HUES48 (cell line): ENCODE data around the gene CDC42EP1.
A peak's percentile ranks its signal among the peaks of the same experiment; 100 is the strongest.

Experiments used
- H3K27ac ChIP-seq: one replicate; pipeline ENCODE4 v1.7.0; 2013; ENCODE audit warnings: low read depth, low read length, inconsistent platforms
- H3K27me3 ChIP-seq: 2 replicates; pipeline ENCODE4 v1.6.1; 2013; ENCODE audit warnings: mild to moderate bottlenecking, low read length; ENCODE audit not compliant: control insufficient read depth, insufficient read depth
- H3K36me3 ChIP-seq: 2 replicates; pipeline ENCODE4 v1.6.1; 2013; ENCODE audit warnings: low read length; ENCODE audit not compliant: control insufficient read depth, insufficient read depth
- H3K4me1 ChIP-seq: 2 replicates; pipeline ENCODE4 v1.6.1; 2013; ENCODE audit warnings: mild to moderate bottlenecking, low read length; ENCODE audit not compliant: control insufficient read depth, insufficient read depth
- H3K4me3 ChIP-seq: 2 replicates; pipeline ENCODE4 v1.5.1; 2013; ENCODE audit warnings: mild to moderate bottlenecking, low read depth, low read length
- H3K9ac ChIP-seq: 2 replicates; pipeline ENCODE4 v1.6.1; 2013; ENCODE audit warnings: mild to moderate bottlenecking, low read depth, low read length, moderate library complexity
- H3K9me3 ChIP-seq: 2 replicates; pipeline ENCODE4 v1.6.1; 2013; ENCODE audit warnings: low read length; ENCODE audit not compliant: control insufficient read depth, insufficient read depth

The CDC42EP1 gene

GRCh38 chr22:37551981-37552380 lies 8.3 kb upstream of the CDC42EP1 start:
- Histone ChIP-seq H3K9ac (no peak overlapping the region), H3K27me3 (peaks cover 6% of the 10 kb centered on the region), H3K27ac (peak overlapping the region; percentile 74), H3K36me3 (no peaks in the 10 kb centered on the region), H3K9me3 (no peaks in the 10 kb centered on the region), H3K4me3 (no peak overlapping the region), H3K4me1 (peaks cover 20% of the 10 kb centered on the region)

DNA sequence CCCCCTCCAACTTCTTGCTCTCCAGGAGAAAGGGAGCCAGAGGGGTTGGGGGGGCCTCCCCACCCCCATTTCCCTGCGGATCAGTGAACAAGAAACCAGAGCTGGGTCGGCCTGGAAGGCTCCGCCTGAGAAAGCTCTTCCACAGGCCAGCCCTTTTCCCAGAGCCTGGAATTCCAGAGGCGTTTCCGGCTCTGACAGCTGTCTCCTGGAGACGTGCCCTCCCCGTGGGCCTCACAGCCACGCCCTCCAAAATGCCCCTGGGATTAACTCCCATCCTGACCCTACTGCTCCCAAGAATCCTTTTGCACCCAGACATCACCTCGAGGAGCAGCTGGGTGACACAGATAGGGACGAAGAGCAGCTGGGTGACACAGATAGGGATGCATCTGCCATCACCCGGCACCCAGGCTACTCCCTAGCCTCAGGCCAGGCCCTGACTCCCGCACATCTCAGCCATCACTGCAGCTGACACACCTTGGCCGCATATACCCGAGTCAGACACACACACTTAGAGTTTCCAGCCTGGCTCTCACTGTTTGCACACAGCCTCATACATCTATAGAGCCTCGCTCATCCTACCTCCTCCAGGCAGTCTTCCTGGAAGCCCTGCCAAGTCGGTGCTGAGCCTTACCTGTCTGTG lies 7.6 kb upstream of the CDC42EP1 start:
- H3K9ac ChIP-seq: no peak overlapping the region
- H3K9me3 ChIP-seq: no peaks in the 10 kb centered on the region
- no peak overlapping the region for H3K4me3 ChIP-seq
- peak overlapping the region; percentile 74 for H3K27ac ChIP-seq
- H3K4me1 ChIP-seq: peaks cover 22% of the 10 kb centered on the region
- H3K27me3 ChIP-seq: peaks cover 12% of the 10 kb centered on the region
- H3K36me3 ChIP-seq: no peaks in the 10 kb centered on the region

- Histone ChIP-seq H3K9me3 (no peaks in the 10 kb centered on the region), H3K4me1 (peaks cover 22% of the 10 kb centered on the region), H3K27me3 (peaks cover 16% of the 10 kb centered on the region), H3K4me3 (no peak overlapping the region), H3K9ac (no peak overlapping the region), H3K27ac (no peak overlapping the region), H3K36me3 (no peaks in the 10 kb centered on the region)
These were observed 6.6 kb upstream of the CDC42EP1 start for GRCh38 chr22:37553725-37554124.

GRCh38 chr22:37555029-37555428 lies 5.3 kb upstream of the CDC42EP1 start:
- Histone ChIP-seq H3K4me1 (peaks cover 24% of the 10 kb centered on the region), H3K36me3 (no peaks in the 10 kb centered on the region), H3K9ac (no peak overlapping the region), H3K4me3 (no peak overlapping the region), H3K27ac (no peak overlapping the region), H3K27me3 (peaks cover 26% of the 10 kb centered on the region), H3K9me3 (no peaks in the 10 kb centered on the region)

GRCh38 chr22:37556710-37557109 lies 3.6 kb upstream of the CDC42EP1 start:
- Histone ChIP-seq H3K9ac (no peak overlapping the region), H3K4me1 (peaks cover 24% of the 10 kb centered on the region), H3K9me3 (no peaks in the 10 kb centered on the region), H3K27me3 (peaks cover 39% of the 10 kb centered on the region), H3K4me3 (no peak overlapping the region), H3K36me3 (no peaks in the 10 kb centered on the region), H3K27ac (no peak overlapping the region)

DNA sequence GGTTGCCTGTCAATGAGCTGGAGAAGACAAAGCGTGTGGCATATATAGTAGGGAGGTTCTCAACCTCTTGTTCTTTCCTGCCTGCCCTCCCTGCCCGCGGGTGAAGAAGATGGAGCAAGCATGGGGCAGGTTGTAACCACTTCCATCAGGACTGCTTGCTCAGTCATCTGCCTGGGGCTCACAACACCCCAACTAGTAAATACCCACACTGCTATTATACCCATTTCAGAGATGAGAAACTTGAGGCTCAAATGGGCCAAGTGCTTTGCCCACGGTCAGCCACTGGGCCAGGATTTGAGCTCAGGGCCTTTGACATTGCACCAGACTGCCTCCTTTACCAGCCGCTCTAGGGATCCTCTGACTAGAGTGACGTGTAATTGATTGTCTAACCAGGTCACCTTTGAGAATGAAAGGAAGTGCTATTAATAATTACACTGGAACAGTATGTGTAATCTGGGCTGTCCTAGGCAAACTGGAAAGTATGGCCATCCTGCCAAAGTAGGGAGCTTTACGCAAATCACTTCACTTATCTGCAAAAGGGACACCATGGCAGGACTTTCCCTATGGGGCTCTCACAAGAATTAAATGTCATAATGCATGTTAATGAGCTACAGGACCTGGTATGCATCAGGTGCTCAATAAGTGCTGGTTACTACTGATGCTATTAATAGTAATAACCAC lies 2.8 kb upstream of the CDC42EP1 start:
- Histone ChIP-seq H3K27me3 (peaks cover 47% of the 10 kb centered on the region), H3K36me3 (no peaks in the 10 kb centered on the region), H3K4me3 (no peak overlapping the region), H3K4me1 (peaks cover 29% of the 10 kb centered on the region), H3K9ac (no peak overlapping the region), H3K27ac (no peak overlapping the region), H3K9me3 (no peaks in the 10 kb centered on the region)

GRCh38 chr22:37558815-37559214 lies 1.5 kb upstream of the CDC42EP1 start:
- peaks cover 35% of the 10 kb centered on the region for H3K4me1 ChIP-seq
- no peaks in the 10 kb centered on the region for H3K36me3 ChIP-seq
- no peak overlapping the region for H3K27ac ChIP-seq
- no peak overlapping the region for H3K9ac ChIP-seq
- peaks cover 47% of the 10 kb centered on the region for H3K27me3 ChIP-seq
- no peak overlapping the region for H3K4me3 ChIP-seq
- no peaks in the 10 kb centered on the region for H3K9me3 ChIP-seq

GRCh38 chr22:37559521-37559900 lies 769 bp upstream of the CDC42EP1 start:
- no peaks in the 10 kb centered on the region for H3K36me3 ChIP-seq
- peak overlapping the region; percentile 39 for H3K4me3 ChIP-seq
- no peaks in the 10 kb centered on the region for H3K9me3 ChIP-seq
- H3K27me3 ChIP-seq: peaks cover 47% of the 10 kb centered on the region
- H3K4me1 ChIP-seq: peaks cover 42% of the 10 kb centered on the region
- H3K27ac ChIP-seq: peak overlapping the region; percentile 64
- H3K9ac ChIP-seq: no peak overlapping the region

DNA sequence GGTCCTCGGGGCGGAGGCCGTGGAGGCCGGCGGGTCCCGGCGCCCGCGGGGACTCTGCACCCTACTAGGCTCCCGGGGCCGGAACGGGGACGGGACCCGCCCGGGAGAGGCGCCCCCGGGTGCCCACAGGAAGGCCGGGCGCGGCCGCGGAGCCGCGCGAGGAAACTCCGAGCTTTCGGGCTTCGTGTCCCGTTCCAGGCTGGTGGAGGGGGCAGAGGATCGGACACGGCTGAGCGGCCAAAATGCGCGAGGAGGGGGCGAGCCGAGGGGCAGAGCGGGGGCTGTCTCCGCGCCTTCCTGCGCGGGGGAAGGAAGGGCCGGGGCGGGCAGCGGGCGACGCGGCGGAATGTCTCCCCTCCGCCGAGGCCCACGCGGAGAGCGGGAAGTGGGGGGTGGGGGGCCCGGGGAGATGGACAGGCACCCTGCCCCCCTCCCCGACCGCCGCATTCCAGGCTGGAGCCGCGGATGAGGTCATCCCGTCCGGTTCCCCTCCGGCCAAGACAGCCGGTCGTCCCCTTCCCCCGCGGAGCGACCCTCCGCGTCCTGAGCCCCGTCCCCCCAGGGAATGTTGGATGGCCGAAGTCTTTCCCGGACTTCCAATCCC lies 430 bp downstream of the CDC42EP1 start:
- Histone ChIP-seq H3K4me3 (peak overlapping the region; percentile 54), H3K27ac (peak overlapping the region; percentile 66), H3K36me3 (no peaks in the 10 kb centered on the region), H3K4me1 (peaks cover 42% of the 10 kb centered on the region), H3K9ac (peak overlapping the region; percentile 47; the same call in 1 of the 2 replicates), H3K9me3 (no peaks in the 10 kb centered on the region), H3K27me3 (peaks cover 47% of the 10 kb centered on the region)

- Histone ChIP-seq H3K27ac (peak overlapping the region; percentile 66), H3K27me3 (peaks cover 43% of the 10 kb centered on the region), H3K9ac (peak overlapping the region; percentile 55)
These were observed 1.1 kb downstream of the CDC42EP1 start for GRCh38 chr22:37561212-37562048.

More at GRCh38 chr22:37561212-37562048, 1.1 kb downstream of the CDC42EP1 start:
- Histone ChIP-seq H3K4me3 (peak overlapping the region; percentile 54), H3K36me3 (no peaks in the 10 kb centered on the region), H3K4me1 (peaks cover 40% of the 10 kb centered on the region), H3K9me3 (no peaks in the 10 kb centered on the region)
